IgD-negative memory B cell (primary cell): Measurements from ENCODE around the gene NOTO. TPM values are rescaled to one million over a fixed set of nuclear protein-coding genes. Genes with fewer than 3 reads are reported as not detected.
A peak's percentile ranks its signal among the peaks of the same experiment; 100 is the strongest.

Source experiments
- H3K27ac Mint-ChIP-seq, 3 donors: one replicate each; pipeline ENCODE4 v1.8.0; 2020 to 2022; ENCODE audit warnings: mild to moderate bottlenecking in 3 of 3, mixed read lengths in 3 of 3, moderate library complexity in 1 of 3
- H3K27me3 Mint-ChIP-seq: one replicate; pipeline ENCODE4 v1.8.0; 2021; ENCODE audit warnings: mixed read lengths
- H3K36me3 Mint-ChIP-seq: one replicate; pipeline ENCODE4 v1.8.0; 2020; ENCODE audit warnings: mild to moderate bottlenecking, mixed read lengths
- H3K4me1 Mint-ChIP-seq, 3 donors: one replicate each; pipeline ENCODE4 v1.8.0; 2020 to 2022; ENCODE audit warnings: mixed read lengths in 3 of 3, mild to moderate bottlenecking in 1 of 3
- H3K4me3 Mint-ChIP-seq, 4 donors: one replicate each; pipeline ENCODE4 v1.8.0; 2020 to 2022; ENCODE audit warnings: mild to moderate bottlenecking in 4 of 4, mixed read lengths in 4 of 4, moderate library complexity in 3 of 4
- H3K9me3 Mint-ChIP-seq, 3 donors: one replicate each; pipeline ENCODE4 v1.8.0; 2020 to 2021; ENCODE audit warnings: mixed read lengths in 3 of 3, mild to moderate bottlenecking in 1 of 3
- polyA plus RNA-seq: library from polyadenylated mRNA; unstranded; fragments of 300-500 nt; fragmentation: Illumina TruSeq; gene quantifications from one replicate; pipeline ENCODE4 v1.2.3, GENCODE V29; 2021

Gene NOTO
- polyA plus RNA-seq, 1 donor from 2014 or later, result not detected

GRCh38 chr2:73235315-73236028, 33.1 kb downstream of the NOTO start:
- H3K4me1 Mint-ChIP-seq, result peaks cover 18 to 37% (median 25%) of the 10 kb centered on the region in 3 donors
- peak overlapping the region; percentile 96 to 100 (median 99) for H3K4me3 Mint-ChIP-seq
- H3K36me3 Mint-ChIP-seq, result no peaks in the 10 kb centered on the region
- H3K27me3 Mint-ChIP-seq, result no peaks in the 10 kb centered on the region
- H3K9me3 Mint-ChIP-seq, result no peaks in the 10 kb centered on the region
- H3K27ac Mint-ChIP-seq, result peak overlapping the region; percentile 96 to 99 (median 97)

GRCh38 chr2:73237168-73237567, 34.8 kb downstream of the NOTO start:
- Mint-ChIP-seq H3K36me3 (no peaks in the 10 kb centered on the region), H3K27me3 (no peaks in the 10 kb centered on the region), H3K4me1 (peaks cover 18 to 37% (median 25%) of the 10 kb centered on the region in 3 donors), H3K4me3 (peak overlapping the region in 1 of 4 donors; percentile 99), H3K27ac (peak overlapping the region in 2 of 3 donors; percentile 2 to 24), H3K9me3 (no peaks in the 10 kb centered on the region)

- H3K27me3 Mint-ChIP-seq, result no peaks in the 10 kb centered on the region
- H3K36me3 Mint-ChIP-seq, result no peaks in the 10 kb centered on the region
- H3K9me3 Mint-ChIP-seq, result no peaks in the 10 kb centered on the region
- no peak overlapping the region for H3K27ac Mint-ChIP-seq
- H3K4me1 Mint-ChIP-seq, result peaks cover 15 to 32% (median 25%) of the 10 kb centered on the region in 3 donors
- peak overlapping the region in 1 of 4 donors; percentile 10 for H3K4me3 Mint-ChIP-seq
Observed at GRCh38 chr2:73238149-73238548, 35.8 kb downstream of the NOTO start.

- no peak overlapping the region for H3K4me3 Mint-ChIP-seq
- no peaks in the 10 kb centered on the region for H3K36me3 Mint-ChIP-seq
- H3K4me1 Mint-ChIP-seq, result peaks cover 15 to 32% (median 23%) of the 10 kb centered on the region in 3 donors
- H3K9me3 Mint-ChIP-seq, result no peaks in the 10 kb centered on the region
- no peaks in the 10 kb centered on the region for H3K27me3 Mint-ChIP-seq
- H3K27ac Mint-ChIP-seq, result no peak overlapping the region
Observed at GRCh38 chr2:73238976-73239375, 36.6 kb downstream of the NOTO start.

- no peak overlapping the region for H3K27ac Mint-ChIP-seq
- H3K9me3 Mint-ChIP-seq, result no peaks in the 10 kb centered on the region
- no peaks in the 10 kb centered on the region for H3K27me3 Mint-ChIP-seq
- no peak overlapping the region for H3K4me3 Mint-ChIP-seq
- H3K36me3 Mint-ChIP-seq, result no peaks in the 10 kb centered on the region
- H3K4me1 Mint-ChIP-seq, result peaks cover 14 to 31% (median 16%) of the 10 kb centered on the region in 3 donors
Observed at GRCh38 chr2:73239776-73240175, 37.4 kb downstream of the NOTO start.

GRCh38 chr2:73243884-73244570, 41.7 kb downstream of the NOTO start:
- Mint-ChIP-seq H3K27me3 (no peaks in the 10 kb centered on the region), H3K27ac (no peak overlapping the region), H3K36me3 (no peaks in the 10 kb centered on the region), H3K4me1 (peaks cover 0 to 4% (median 0%) of the 10 kb centered on the region in 3 donors), H3K4me3 (no peak overlapping the region), H3K9me3 (no peaks in the 10 kb centered on the region)

GRCh38 chr2:73244580-73244979, 42.2 kb downstream of the NOTO start:
- Mint-ChIP-seq H3K27ac (no peak overlapping the region), H3K36me3 (no peaks in the 10 kb centered on the region)

GRCh38 chr2:73246850-73247249, 44.5 kb downstream of the NOTO start:
- H3K36me3 Mint-ChIP-seq, result no peaks in the 10 kb centered on the region
- no peak overlapping the region for H3K27ac Mint-ChIP-seq
- no peaks in the 10 kb centered on the region for H3K27me3 Mint-ChIP-seq
- H3K4me3 Mint-ChIP-seq, result peak overlapping the region in 1 of 4 donors; percentile 58
- no peaks in the 10 kb centered on the region for H3K9me3 Mint-ChIP-seq
- H3K4me1 Mint-ChIP-seq, result peaks cover 0 to 2% (median 0%) of the 10 kb centered on the region in 3 donors

More at GRCh38 chr2:73244580-73244979, 42.2 kb downstream of the NOTO start:
- no peaks in the 10 kb centered on the region for H3K27me3 Mint-ChIP-seq
- no peak overlapping the region for H3K4me3 Mint-ChIP-seq
- H3K9me3 Mint-ChIP-seq, result no peaks in the 10 kb centered on the region
- no peaks in the 10 kb centered on the region for H3K4me1 Mint-ChIP-seq

- Mint-ChIP-seq H3K9me3 (no peaks in the 10 kb centered on the region), H3K4me1 (peaks cover 0 to 2% (median 0%) of the 10 kb centered on the region in 3 donors), H3K27ac (no peak overlapping the region), H3K4me3 (no peak overlapping the region), H3K27me3 (no peaks in the 10 kb centered on the region), H3K36me3 (no peaks in the 10 kb centered on the region)
Observed at GRCh38 chr2:73249636-73250035, 47.3 kb downstream of the NOTO start.

- Mint-ChIP-seq H3K9me3 (no peaks in the 10 kb centered on the region), H3K27me3 (no peaks in the 10 kb centered on the region), H3K27ac (peak overlapping the region in 1 of 3 donors; percentile 53), H3K4me1 (peaks cover 0 to 4% (median 0%) of the 10 kb centered on the region in 3 donors), H3K4me3 (no peak overlapping the region), H3K36me3 (no peaks in the 10 kb centered on the region)
Observed at GRCh38 chr2:73250872-73251846, 48.8 kb downstream of the NOTO start.

- no peak overlapping the region for H3K4me3 Mint-ChIP-seq
- H3K27me3 Mint-ChIP-seq, result no peaks in the 10 kb centered on the region
- H3K4me1 Mint-ChIP-seq, result peaks cover 0 to 4% (median 0%) of the 10 kb centered on the region in 3 donors
- H3K27ac Mint-ChIP-seq, result no peak overlapping the region
- H3K36me3 Mint-ChIP-seq, result no peaks in the 10 kb centered on the region
- no peaks in the 10 kb centered on the region for H3K9me3 Mint-ChIP-seq
Observed at GRCh38 chr2:73252238-73253027, 50.1 kb downstream of the NOTO start.

- peaks cover 0 to 4% (median 0%) of the 10 kb centered on the region in 3 donors for H3K4me1 Mint-ChIP-seq
- no peaks in the 10 kb centered on the region for H3K27me3 Mint-ChIP-seq
- H3K9me3 Mint-ChIP-seq, result no peaks in the 10 kb centered on the region
- no peak overlapping the region for H3K4me3 Mint-ChIP-seq
- no peaks in the 10 kb centered on the region for H3K36me3 Mint-ChIP-seq
- no peak overlapping the region for H3K27ac Mint-ChIP-seq
Observed at GRCh38 chr2:73253400-73253799, 51.0 kb downstream of the NOTO start.

- Mint-ChIP-seq H3K27me3 (no peaks in the 10 kb centered on the region), H3K27ac (no peak overlapping the region), H3K4me3 (no peak overlapping the region), H3K36me3 (no peaks in the 10 kb centered on the region), H3K9me3 (no peaks in the 10 kb centered on the region), H3K4me1 (peaks cover 0 to 4% (median 0%) of the 10 kb centered on the region in 3 donors)
Observed at GRCh38 chr2:73253901-73254300, 51.5 kb downstream of the NOTO start.

- Mint-ChIP-seq H3K4me1 (peaks cover 0 to 4% (median 0%) of the 10 kb centered on the region in 3 donors), H3K4me3 (no peak overlapping the region), H3K27ac (no peak overlapping the region), H3K9me3 (no peaks in the 10 kb centered on the region), H3K36me3 (no peaks in the 10 kb centered on the region), H3K27me3 (no peaks in the 10 kb centered on the region)
Observed at GRCh38 chr2:73254343-73255006, 52.1 kb downstream of the NOTO start.
